ENCODE data around the gene SCYGR8. TPM values are rescaled to one million over a fixed set of nuclear protein-coding genes. Genes with fewer than 3 reads are reported as not detected.
"Not testable (repeated sequence)": the region's sequence is repeated elsewhere in the genome, so short reads cannot be mapped to it uniquely, and the experiment has no call there.

Gene SCYGR8
- total and polyA plus RNA-seq, 11 donors, result not detected

- DNase-seq, result no peak
- intact Hi-C loops (cut with DNase I), result no loop called here
Measured at GRCh38 chr2:227720680-227721079, 25.0 kb upstream of the SCYGR8 start.

DNA sequence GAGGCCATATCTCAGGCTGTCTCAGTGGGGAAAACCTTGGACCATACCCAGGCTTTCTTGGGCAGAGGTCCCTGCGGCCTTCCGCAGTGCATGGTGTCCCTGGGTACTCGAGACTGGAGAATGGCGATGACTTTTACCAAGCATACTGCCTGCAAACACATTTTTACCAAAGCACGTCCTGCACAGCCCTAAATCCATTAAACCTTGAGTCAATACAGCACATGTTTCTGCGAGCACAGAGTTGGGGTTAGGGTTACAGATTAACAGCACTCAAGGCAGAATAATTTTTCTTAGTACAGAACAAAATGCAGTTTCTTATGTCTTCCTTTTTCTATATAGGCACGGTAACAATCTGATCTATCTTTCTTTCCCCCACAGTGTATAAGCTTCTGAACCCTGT, 22.9 kb upstream of the SCYGR8 start:
- DNase-seq; H3K4me3 ChIP-seq; intact Hi-C loops (cut with DNase I); ATAC-seq; H3K9me3 ChIP-seq; H3K36me3 ChIP-seq; H3K4me1 ChIP-seq; H3K27ac ChIP-seq: not testable (repeated sequence)
- peaks cover 0 to 16% (median 0%) of the 10 kb centered on the region in 9 donors for H3K27me3 ChIP-seq
- WGBS, 4 donors, result 76 to 82% (median 80%) methylated on average over 7 of the region's 7 CpGs

More at GRCh38 chr2:227720680-227721079, 25.0 kb upstream of the SCYGR8 start:
- TF ChIP-seq, protein P1, sequence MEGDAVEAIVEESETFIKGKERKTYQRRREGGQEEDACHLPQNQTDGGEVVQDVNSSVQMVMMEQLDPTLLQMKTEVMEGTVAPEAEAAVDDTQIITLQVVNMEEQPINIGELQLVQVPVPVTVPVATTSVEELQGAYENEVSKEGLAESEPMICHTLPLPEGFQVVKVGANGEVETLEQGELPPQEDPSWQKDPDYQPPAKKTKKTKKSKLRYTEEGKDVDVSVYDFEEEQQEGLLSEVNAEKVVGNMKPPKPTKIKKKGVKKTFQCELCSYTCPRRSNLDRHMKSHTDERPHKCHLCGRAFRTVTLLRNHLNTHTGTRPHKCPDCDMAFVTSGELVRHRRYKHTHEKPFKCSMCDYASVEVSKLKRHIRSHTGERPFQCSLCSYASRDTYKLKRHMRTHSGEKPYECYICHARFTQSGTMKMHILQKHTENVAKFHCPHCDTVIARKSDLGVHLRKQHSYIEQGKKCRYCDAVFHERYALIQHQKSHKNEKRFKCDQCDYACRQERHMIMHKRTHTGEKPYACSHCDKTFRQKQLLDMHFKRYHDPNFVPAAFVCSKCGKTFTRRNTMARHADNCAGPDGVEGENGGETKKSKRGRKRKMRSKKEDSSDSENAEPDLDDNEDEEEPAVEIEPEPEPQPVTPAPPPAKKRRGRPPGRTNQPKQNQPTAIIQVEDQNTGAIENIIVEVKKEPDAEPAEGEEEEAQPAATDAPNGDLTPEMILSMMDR (IDR thresholded peaks at IDR 0.05), result no peak
- no peak for TF ChIP-seq POLR2A (IDR thresholded peaks at IDR 0.05)
- Histone ChIP-seq H3K4me1 (peaks cover 0 to 12% (median 3%) of the 10 kb centered on the region in 12 donors), H3K4me3 (no peak overlapping the region), H3K36me3 (no peaks in the 10 kb centered on the region), H3K9me3 (no peaks in the 10 kb centered on the region), H3K27ac (no peak overlapping the region), H3K27me3 (peaks cover 0 to 11% (median 0%) of the 10 kb centered on the region in 9 donors)
- WGBS, 4 donors, result 86 to 93% (median 91%) methylated on average over 4 of the region's 4 CpGs
- no peak for ATAC-seq

- DNase-seq (no peak), ATAC-seq (no peak)
- no peaks in the 10 kb centered on the region for H3K4me1 ChIP-seq
- H3K36me3 ChIP-seq, result no peaks in the 10 kb centered on the region
- H3K27ac ChIP-seq, result no peak within 1 kb of the TSS
- no peak within 1 kb of the TSS for H3K4me3 ChIP-seq
- 86 to 87% (median 86%) methylated on average over 10 to 15 of the region's 15 CpGs for WGBS, 4 donors
- H3K9me3 ChIP-seq, result no peaks in the 10 kb centered on the region
- TF ChIP-seq, protein P1 (IDR thresholded peaks at IDR 0.05), result no peak
- TF ChIP-seq POLR2A (IDR thresholded peaks at IDR 0.05), result no peak
- H3K27me3 ChIP-seq, result peaks cover 0 to 19% (median 0%) of the 10 kb centered on the region in 9 donors
- intact Hi-C loops (cut with DNase I), result no loop called here
Measured at GRCh38 chr2:227724394-227725039, 21.2 kb upstream of the SCYGR8 start, which contains the start of gene SCYGR6. Gene SCYGR6, minus strand, starts transcription at chr2:227724757. Its CDS starts 0 bp downstream, at chr2:227724757.

GRCh38 chr2:227728035-227728434, 17.7 kb upstream of the SCYGR8 start, which contains the start of gene SCYGR7:
Gene SCYGR7, plus strand, starts transcription at chr2:227728335. Its CDS starts 0 bp downstream, at chr2:227728335.
- TF ChIP-seq, protein P1 (IDR thresholded peaks at IDR 0.05), result no peak
- no peak for TF ChIP-seq POLR2A (IDR thresholded peaks at IDR 0.05)
- Histone ChIP-seq H3K27ac (no peak within 1 kb of the TSS), H3K4me3 (no peak within 1 kb of the TSS), H3K9me3 (peaks cover 0 to 2% (median 0%) of the 10 kb centered on the region in 12 donors), H3K36me3 (no peaks in the 10 kb centered on the region), H3K4me1 (no peaks in the 10 kb centered on the region), H3K27me3 (peaks cover 0 to 12% (median 0%) of the 10 kb centered on the region in 9 donors)
- intact Hi-C loops (cut with DNase I), result no loop called here
- ATAC-seq (no peak), DNase-seq (no peak)
- 85 to 95% (median 90%) methylated on average over 1 to 5 of the region's 5 CpGs for WGBS, 4 donors
